GM18519 (cell line): ENCODE data around the gene KRTCAP3.
A peak's percentile ranks its signal among the peaks of the same experiment; 100 is the strongest.

Experiments used
- ATAC-seq: cut with Tn5 transposase; IDR thresholded peaks from one replicate; pipeline ENCODE4 v1.9.1; 2021; ENCODE audit warnings: mild to moderate bottlenecking, moderate library complexity; ENCODE audit not compliant: unreplicated experiment, low FRiP score

The KRTCAP3 gene

GRCh38 chr2:27435628-27436027 lies 6.6 kb upstream of the KRTCAP3 start:
- no peak for ATAC-seq

- ATAC-seq, result no peak
Measured at GRCh38 chr2:27441226-27441926, 805 bp upstream of the KRTCAP3 start.

- ATAC-seq, result no peak
Measured at GRCh38 chr2:27442920-27443282, 720 bp downstream of the KRTCAP3 start.

DNA sequence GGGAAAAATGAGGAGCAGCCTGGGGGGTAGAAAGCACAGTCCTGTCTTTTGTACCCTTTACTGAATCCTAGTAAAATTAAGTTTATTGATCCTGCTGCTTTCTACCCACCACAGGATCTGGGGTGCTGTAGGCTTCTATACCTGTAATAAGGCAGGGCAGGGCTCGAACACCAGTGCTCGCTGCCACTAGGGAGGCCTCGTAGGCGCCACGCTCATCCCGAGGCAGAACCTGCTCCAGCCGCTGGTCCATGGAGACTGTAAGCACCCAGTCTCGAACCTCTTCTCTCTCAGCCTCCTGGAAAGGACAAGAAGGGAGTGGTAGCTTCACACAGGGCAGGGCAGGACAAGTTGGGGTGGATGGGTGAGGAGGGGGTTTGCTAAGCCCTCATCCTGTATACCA lies 3.0 kb downstream of the KRTCAP3 start:
- no peak for ATAC-seq

DNA sequence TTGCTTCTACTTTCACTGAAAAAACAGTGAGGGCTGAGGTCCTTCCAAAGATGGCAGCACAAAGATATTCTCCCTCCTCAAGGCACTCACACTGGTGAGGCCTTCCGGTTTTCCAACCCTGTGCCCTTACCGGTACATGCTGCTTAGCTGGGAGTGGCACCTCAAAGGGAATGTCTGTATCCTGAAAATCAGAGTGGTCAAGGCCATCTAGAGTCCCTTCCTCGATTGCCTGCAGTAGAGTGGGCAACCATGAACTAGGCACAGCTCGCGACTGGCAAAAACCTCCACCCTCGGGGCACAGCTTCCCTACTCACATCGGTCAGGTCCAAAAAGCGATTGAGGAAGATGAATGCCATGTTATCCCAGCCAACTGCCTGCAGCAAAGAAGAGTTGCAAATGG lies 3.4 kb downstream of the KRTCAP3 start:
- ATAC-seq, result no peak

- ATAC-seq, result no peak
Measured at GRCh38 chr2:27446057-27446456, 3.9 kb downstream of the KRTCAP3 start.

DNA sequence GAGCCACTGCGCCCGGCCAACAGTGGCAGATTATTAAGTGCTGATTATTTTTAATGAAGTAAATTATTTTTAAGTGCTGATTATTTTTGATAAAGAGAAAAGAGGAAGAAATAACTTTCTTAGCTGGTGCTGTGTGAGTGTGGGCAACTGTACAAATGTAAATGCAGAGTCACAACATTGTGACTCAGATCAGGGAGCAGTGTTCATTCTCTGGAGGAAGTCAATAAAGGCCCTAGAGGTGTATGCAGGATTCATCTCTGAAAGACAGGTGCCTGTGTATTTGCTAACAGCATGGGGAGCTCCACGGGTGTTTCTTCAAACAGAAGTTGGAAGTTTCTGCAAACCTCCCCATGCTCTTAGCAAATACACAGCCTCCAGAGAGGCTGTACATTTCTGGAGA lies 6.2 kb downstream of the KRTCAP3 start:
- no peak for ATAC-seq

DNA sequence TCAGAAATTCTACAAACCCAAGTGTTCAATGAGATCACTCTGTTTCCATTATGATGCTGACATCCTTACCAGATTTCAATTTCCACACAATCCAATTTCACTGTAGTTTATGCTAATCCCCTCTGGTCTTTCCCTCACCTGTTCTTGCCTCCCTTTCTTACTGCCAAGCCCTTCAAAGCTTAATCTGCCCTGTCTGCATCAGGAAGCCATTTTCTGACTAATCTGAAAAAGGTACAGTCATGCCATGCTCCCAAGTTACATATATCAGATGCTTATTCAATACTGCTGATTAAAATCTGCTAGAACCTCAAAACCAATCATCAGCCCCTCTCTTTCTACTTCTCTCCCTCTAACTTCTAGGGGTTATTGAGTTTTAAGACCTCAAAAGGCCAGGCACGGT lies 8.9 kb downstream of the KRTCAP3 start:
- no peak for ATAC-seq

DNA sequence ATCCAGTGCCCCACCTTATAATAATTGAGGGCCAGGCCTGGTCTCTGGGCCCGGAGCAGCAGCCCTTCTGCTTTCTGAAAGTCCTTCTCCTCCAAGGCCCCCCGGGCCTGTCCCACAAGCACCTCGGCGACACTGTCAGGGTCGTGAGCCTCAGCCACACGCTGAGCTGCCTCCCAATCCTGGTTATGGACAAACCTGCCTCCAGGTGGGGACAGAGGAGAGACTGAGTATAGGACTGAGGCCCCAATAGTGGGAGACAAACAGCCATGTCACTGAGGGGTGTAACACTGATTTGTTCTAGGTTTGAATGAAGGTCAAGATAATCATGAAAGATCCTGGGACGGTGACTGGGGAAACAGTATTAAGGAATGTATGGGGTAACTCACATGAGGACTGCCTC lies 11.8 kb downstream of the KRTCAP3 start:
- ATAC-seq, result no peak

DNA sequence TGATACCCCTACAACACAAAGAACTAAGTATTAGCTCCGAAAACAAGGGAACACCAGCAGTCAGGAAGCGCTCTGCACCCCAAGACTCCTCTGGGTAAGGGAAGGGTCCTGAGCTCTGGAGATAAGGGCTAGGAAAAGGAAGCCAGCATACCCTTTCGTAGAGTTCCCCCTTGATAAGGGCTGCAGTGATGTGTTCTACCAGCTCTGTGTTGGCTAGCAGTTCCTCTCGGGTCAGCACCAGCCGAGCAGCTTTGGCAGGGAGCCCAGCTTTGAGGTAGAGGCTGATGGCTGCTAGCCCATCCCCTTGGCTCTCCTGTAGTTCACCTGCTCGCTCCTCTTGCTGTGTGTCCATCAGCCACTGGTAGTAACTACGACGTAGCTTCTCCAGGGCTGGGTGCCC lies 18.9 kb downstream of the KRTCAP3 start:
- no peak for ATAC-seq

DNA sequence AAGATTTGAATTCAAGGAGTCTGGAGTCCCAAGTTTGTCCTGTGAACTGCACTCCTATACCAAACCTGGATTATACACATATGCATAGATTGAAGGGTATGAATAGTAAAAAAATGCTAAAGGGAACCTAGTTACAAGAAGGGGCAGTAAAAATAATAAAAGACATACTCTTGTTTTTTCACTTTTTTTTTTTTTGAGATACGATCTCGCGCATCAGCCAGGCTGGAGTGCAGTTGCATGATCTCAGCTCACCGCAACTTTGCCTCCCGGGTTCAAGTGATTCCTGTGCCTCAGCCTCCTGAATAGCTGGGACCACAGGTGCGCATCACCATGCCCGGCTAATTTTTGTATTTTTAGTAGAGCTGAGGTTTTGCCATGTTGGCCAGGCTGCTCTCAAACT lies 22.3 kb downstream of the KRTCAP3 start:
- no peak for ATAC-seq

DNA sequence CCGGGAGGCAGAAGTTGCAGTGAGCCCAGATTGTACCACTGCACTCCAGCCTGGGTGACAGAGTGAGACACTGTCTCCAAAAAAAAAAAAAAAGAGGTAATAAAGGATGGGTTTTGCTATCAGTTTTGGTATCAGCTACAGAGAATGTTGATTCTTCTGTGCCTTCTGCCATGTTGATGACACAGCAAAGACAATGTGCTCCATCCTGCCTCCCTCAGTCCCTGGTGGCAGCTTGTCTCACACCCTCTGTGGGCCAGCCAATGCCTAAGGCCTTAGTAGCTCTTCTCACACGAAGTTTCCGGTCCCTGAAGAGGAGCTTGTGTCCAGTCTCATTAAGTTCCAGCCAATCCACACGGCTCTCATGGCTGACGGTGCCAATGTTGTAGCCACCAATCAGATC lies 29.8 kb downstream of the KRTCAP3 start:
- ATAC-seq, result no peak

GRCh38 chr2:27485496-27485895 lies 43.3 kb downstream of the KRTCAP3 start:
- no peak for ATAC-seq

DNA sequence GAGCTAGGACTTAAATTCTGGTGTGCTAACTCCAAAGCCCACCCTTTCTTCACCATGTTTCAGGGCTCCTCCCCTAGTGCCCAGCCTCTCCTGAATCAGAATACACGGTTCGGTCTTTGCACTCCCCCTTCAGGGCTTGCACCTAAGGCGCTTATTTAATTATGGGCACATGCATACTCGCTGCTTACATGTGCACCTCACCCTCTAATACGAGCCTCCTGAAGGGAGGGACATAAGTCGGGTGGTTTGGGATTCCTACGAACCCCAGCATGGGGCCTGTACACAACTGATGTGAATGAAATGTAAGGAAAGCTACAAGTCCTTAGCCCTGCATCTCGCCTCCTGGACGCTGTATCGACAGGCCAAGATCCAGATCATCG lies 46.9 kb downstream of the KRTCAP3 start:
- no peak for ATAC-seq

GRCh38 chr2:27489498-27490397 lies 47.6 kb downstream of the KRTCAP3 start, which contains the start of gene IFT172:
TSS of gene IFT172 (minus strand) at chr2:27489743. CDS start at chr2:27489653, 90 bp downstream.
- peak; percentile 88 for ATAC-seq

GRCh38 chr2:27492557-27492956 lies 50.4 kb downstream of the KRTCAP3 start:
- no peak for ATAC-seq

- no peak for ATAC-seq
Measured at GRCh38 chr2:27493948-27494283, 51.7 kb downstream of the KRTCAP3 start.
